Breast epithelium (tissue), 3 donors: ENCODE measurements around the gene TRMT61A.

ENCODE experiments used
- POLR2A ChIP-seq: fragments of 450-650 bp; IDR thresholded peaks from one replicate; pipeline ENCODE4 v1.6.1; 2016; ENCODE audit warnings: antibody characterized with exemption, mild to moderate bottlenecking, moderate library complexity
- POLR2AphosphoS5 ChIP-seq, 3 donors: sonication (generic); formaldehyde crosslinking; IDR thresholded peaks; one replicate each; pipeline ENCODE4 v1.6.1; 2017; ENCODE audit warnings: antibody characterized with exemption in 3 of 3
- TF ChIP-seq, protein P1 (sequence below), 3 donors: fragments of 450-650 bp; IDR thresholded peaks; one replicate each; pipeline ENCODE4 v1.5.1; 2016 to 2017; ENCODE audit warnings: antibody characterized with exemption in 3 of 3, mild to moderate bottlenecking in 3 of 3, moderate library complexity in 3 of 3

DNA sequence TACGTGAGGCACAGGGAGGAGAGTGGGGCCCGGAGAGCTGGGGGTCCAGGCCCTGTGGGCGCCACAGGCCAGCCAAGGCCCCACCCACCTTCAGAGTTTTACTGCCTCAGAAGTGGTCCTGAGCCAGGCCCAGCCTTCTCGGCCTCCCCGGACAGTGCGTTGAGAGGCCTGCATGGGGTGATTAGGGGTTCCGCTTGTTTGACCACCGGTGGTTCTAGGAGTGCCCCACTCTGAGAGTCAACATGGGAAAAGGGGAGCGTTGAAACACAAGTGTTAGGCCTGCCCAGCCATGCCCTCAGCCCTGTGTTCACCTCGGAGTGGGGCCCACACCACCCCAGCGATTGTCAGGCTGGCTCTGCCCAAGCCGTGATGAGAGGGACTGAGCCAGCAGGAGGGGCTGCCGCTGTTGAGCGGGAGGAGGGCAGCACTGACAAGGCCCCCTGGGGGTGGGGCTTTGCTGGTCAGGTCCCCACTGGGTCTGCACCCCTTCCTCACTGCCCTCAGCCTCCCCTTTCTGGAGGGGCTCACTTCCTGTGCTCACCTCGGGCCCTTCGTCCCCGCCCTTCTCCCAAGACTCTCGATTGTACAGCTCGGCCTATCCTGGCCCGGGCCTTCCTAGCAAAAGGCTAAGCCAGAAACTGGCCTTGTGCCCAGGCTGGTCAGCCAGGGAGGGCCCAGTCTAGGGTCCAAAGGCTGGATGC is 11.1 kb upstream of the TRMT61A start:
- TF ChIP-seq POLR2A (no peak), POLR2AphosphoS5 (IDR thresholded peaks at IDR 0.05) (no peak)
- TF ChIP-seq, protein P1, sequence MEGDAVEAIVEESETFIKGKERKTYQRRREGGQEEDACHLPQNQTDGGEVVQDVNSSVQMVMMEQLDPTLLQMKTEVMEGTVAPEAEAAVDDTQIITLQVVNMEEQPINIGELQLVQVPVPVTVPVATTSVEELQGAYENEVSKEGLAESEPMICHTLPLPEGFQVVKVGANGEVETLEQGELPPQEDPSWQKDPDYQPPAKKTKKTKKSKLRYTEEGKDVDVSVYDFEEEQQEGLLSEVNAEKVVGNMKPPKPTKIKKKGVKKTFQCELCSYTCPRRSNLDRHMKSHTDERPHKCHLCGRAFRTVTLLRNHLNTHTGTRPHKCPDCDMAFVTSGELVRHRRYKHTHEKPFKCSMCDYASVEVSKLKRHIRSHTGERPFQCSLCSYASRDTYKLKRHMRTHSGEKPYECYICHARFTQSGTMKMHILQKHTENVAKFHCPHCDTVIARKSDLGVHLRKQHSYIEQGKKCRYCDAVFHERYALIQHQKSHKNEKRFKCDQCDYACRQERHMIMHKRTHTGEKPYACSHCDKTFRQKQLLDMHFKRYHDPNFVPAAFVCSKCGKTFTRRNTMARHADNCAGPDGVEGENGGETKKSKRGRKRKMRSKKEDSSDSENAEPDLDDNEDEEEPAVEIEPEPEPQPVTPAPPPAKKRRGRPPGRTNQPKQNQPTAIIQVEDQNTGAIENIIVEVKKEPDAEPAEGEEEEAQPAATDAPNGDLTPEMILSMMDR (IDR thresholded peaks at IDR 0.05), result no peak
